SW480 (cell line): ENCODE data around the gene CDC25C.
"Not testable (repeated sequence)": the region's sequence is repeated elsewhere in the genome, so short reads cannot be mapped to it uniquely, and the experiment has no call there.

Experiments
- DNase-seq: peaks from one replicate; pipeline ENCODE4 v3.0.0-alpha.2; 2016; ENCODE audit warnings: low spot score

CDC25C gene

GRCh38 chr5:138346889-138347288 is 15.3 kb upstream of the CDC25C start:
- no peak for DNase-seq

GRCh38 chr5:138344887-138345622 is 13.5 kb upstream of the CDC25C start:
- no peak for DNase-seq

GRCh38 chr5:138340008-138340407 is 8.4 kb upstream of the CDC25C start:
- no peak for DNase-seq

GRCh38 chr5:138339464-138339863 is 7.9 kb upstream of the CDC25C start:
- no peak for DNase-seq

- DNase-seq, result no peak
Observed at GRCh38 chr5:138339091-138339456, 7.5 kb upstream of the CDC25C start.

- no peak for DNase-seq
Observed at GRCh38 chr5:138338411-138339090, 6.9 kb upstream of the CDC25C start.

GRCh38 chr5:138337685-138338410 is 6.2 kb upstream of the CDC25C start, which contains the start of gene FAM53C:
TSS of gene FAM53C (plus strand) at chr5:138338266. CDS start at chr5:138341336, 3,070 bp downstream.
- peak; percentile 90 for DNase-seq

- peak; percentile 76 for DNase-seq
Observed at GRCh38 chr5:138336952-138337684, 5.5 kb upstream of the CDC25C start.

GRCh38 chr5:138334867-138335447 is 3.4 kb upstream of the CDC25C start:
- peak; percentile 40 for DNase-seq

GRCh38 chr5:138330813-138331448 is 673 bp downstream of the CDC25C start:
- peak; percentile 51 for DNase-seq

- not testable (repeated sequence) for DNase-seq
Observed at GRCh38 chr5:138318211-138318610, 13.4 kb downstream of the CDC25C start.

- no peak for DNase-seq
Observed at GRCh38 chr5:138316355-138316754, 15.2 kb downstream of the CDC25C start.

GRCh38 chr5:138315751-138316278 is 15.8 kb downstream of the CDC25C start:
- DNase-seq, result no peak

GRCh38 chr5:138305797-138306196 is 25.8 kb downstream of the CDC25C start:
- DNase-seq, result no peak

GRCh38 chr5:138303372-138303771 is 28.2 kb downstream of the CDC25C start:
- no peak for DNase-seq

- no peak for DNase-seq
Observed at GRCh38 chr5:138289296-138289695, 42.3 kb downstream of the CDC25C start.

- DNase-seq, result no peak
Observed at GRCh38 chr5:138287246-138287645, 44.4 kb downstream of the CDC25C start.

- DNase-seq, result peak; percentile 79
Observed at GRCh38 chr5:138282920-138283742, 48.5 kb downstream of the CDC25C start.

- DNase-seq, result no peak
Observed at GRCh38 chr5:138280915-138281314, 50.7 kb downstream of the CDC25C start.

- DNase-seq, result peak; percentile 33
Observed at GRCh38 chr5:138276402-138277054, 55.1 kb downstream of the CDC25C start.
